CD4-positive, CD25-positive, alpha-beta regulatory T cell (primary cell): ENCODE measurements around the gene ACSM3. TPM values are rescaled to one million over a fixed set of nuclear protein-coding genes. Genes with fewer than 3 reads are reported as not detected.

Source experiments
- ATAC-seq, 2 donors: fragments of 150-1000 bp; cut with Tn5 transposase; one replicate each; pipeline ENCODE4 v1.10.0; 2021; ENCODE audit warnings: low read depth in 2 of 2, moderate number of reproducible peaks in 2 of 2, moderate library complexity in 1 of 2
- DNase-seq, 3 donors: peaks; one replicate each; pipeline versions ENCODE4 v3.0.0 to v3.0.0-alpha.2; 2012 to 2022; ENCODE audit warnings: mixed read lengths in 1 of 3
- H3K27ac ChIP-seq: one replicate; pipeline ENCODE4 v1.7.0; 2013; ENCODE audit warnings: mild to moderate bottlenecking, low read length; ENCODE audit not compliant: insufficient read depth, poor library complexity, severe bottlenecking
- H3K27me3 ChIP-seq: one replicate; pipeline ENCODE4 v1.7.0; 2013; ENCODE audit warnings: low read length; ENCODE audit not compliant: control insufficient read depth, insufficient read depth
- H3K36me3 ChIP-seq: one replicate; pipeline ENCODE4 v1.7.0; 2013; ENCODE audit warnings: mild to moderate bottlenecking, low read length, moderate library complexity; ENCODE audit not compliant: control insufficient read depth, insufficient read depth
- H3K4me1 ChIP-seq: 2 replicates; pipeline ENCODE4 v1.7.0; 2013; ENCODE audit warnings: mild to moderate bottlenecking, low read length; ENCODE audit not compliant: insufficient read depth, control insufficient read depth, poor library complexity, severe bottlenecking
- H3K4me3 ChIP-seq: one replicate; pipeline ENCODE4 v1.7.0; 2013; ENCODE audit warnings: low read depth, mild to moderate bottlenecking, low read length, moderate library complexity
- H3K9me3 ChIP-seq, 2 experiments: 1 replicate in 1 of 2; 2 replicates in 1 of 2; pipeline ENCODE4 v1.7.0; 2013; ENCODE audit warnings: low read length in 2 of 2, mild to moderate bottlenecking in 1 of 2, moderate library complexity in 1 of 2; ENCODE audit not compliant: control insufficient read depth in 2 of 2
- H3K27ac Mint-ChIP-seq, 3 donors: one replicate each; pipeline ENCODE4 v1.8.0; 2020 to 2022; ENCODE audit warnings: mild to moderate bottlenecking in 3 of 3, mixed read lengths in 3 of 3, moderate library complexity in 2 of 3
- H3K27me3 Mint-ChIP-seq: one replicate; pipeline ENCODE4 v1.8.0; 2022; ENCODE audit warnings: mild to moderate bottlenecking, mixed read lengths
- H3K36me3 Mint-ChIP-seq: one replicate; pipeline ENCODE4 v1.8.0; 2020; ENCODE audit warnings: mixed read lengths
- H3K4me1 Mint-ChIP-seq, 4 donors: one replicate each; pipeline ENCODE4 v1.8.0; 2020 to 2022; ENCODE audit warnings: mixed read lengths in 4 of 4, mild to moderate bottlenecking in 1 of 4
- H3K4me3 Mint-ChIP-seq, 4 donors: one replicate each; pipeline ENCODE4 v1.8.0; 2020 to 2022; ENCODE audit warnings: mild to moderate bottlenecking in 4 of 4, mixed read lengths in 4 of 4, moderate library complexity in 3 of 4
- H3K9me3 Mint-ChIP-seq, 7 donors: one replicate each; pipeline ENCODE4 v1.8.0; 2020 to 2022; ENCODE audit warnings: mixed read lengths in 7 of 7, mild to moderate bottlenecking in 3 of 7, moderate library complexity in 2 of 7
- polyA plus RNA-seq, 4 donors: library from polyadenylated mRNA; unstranded; fragments of 300-500 nt; fragmentation: Illumina TruSeq; gene quantifications; one replicate each; pipeline ENCODE4 v1.2.3, GENCODE V29; 2021
- total RNA-seq: library from RNA; stranded (reverse); gene quantifications from one replicate; pipeline ENCODE4 v1.2.3, GENCODE V29; 2022

The ACSM3 gene
- total and polyA plus RNA-seq, 5 donors from 2014 or later: 0.91 to 7.2 (median 3.2) TPM

DNA sequence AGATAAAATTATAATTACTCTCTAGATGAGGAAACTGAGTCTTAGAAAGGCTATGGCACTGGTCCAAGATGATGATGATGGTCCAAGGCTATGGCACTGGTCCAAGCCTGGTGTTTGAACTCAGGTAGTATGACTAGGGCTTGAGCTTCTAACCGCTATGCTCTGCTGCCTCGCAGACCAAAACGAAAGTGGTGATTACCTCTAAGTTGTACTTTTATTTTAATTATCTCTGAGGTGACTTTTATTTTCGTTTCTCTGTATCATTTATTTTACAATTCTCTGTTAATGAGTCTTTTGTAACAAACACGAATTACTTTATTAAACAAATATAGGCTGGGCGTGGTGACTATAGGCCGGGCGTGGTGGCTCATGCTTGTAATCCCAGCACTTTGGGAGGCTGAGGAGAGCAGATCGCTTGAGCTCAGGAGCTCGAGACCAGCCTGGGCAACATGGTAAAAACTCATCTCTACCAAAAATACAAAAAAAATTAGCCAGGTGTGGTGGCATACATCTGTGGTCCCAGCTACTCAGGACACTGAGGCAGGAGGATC, 48.1 kb downstream of the ACSM3 start:
- Mint-ChIP-seq H3K4me3 (no peak overlapping the region), H3K27ac (no peak overlapping the region), H3K4me1 (peaks cover 5 to 30% (median 16%) of the 10 kb centered on the region in 4 donors), H3K9me3 (peaks cover 0 to 2% (median 0%) of the 10 kb centered on the region in 7 donors), H3K27me3 (no peaks in the 10 kb centered on the region), H3K36me3 (no peaks in the 10 kb centered on the region)
- H3K36me3 ChIP-seq: no peaks in the 10 kb centered on the region
- no peaks in the 10 kb centered on the region for H3K27me3 ChIP-seq
- H3K27ac ChIP-seq: no peak overlapping the region
- no peaks in the 10 kb centered on the region for H3K9me3 ChIP-seq
- peaks cover 15% of the 10 kb centered on the region for H3K4me1 ChIP-seq
- DNase-seq: no peak
- H3K4me3 ChIP-seq: no peak overlapping the region
- ATAC-seq: no peak

DNA sequence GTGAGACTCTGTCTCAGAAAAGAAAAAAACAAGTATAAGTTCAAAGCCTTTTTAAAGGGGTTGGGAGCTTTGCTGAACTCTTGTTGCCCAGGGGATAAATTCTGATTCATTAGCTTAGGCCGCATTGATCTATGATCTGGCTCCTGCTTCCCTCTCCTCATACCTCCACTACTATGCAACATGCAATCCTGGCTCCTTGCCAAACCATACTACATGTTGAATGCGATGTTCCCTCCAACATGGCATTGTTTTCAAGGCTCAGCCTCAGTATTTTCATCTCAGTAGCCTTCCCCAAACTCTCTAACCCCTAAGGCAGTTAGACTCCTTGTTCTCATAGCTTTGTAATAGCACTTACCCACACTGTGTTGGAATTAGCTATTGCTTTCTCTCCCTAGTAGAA, 48.7 kb downstream of the ACSM3 start:
- Mint-ChIP-seq H3K36me3 (no peaks in the 10 kb centered on the region), H3K27ac (no peak overlapping the region), H3K9me3 (peaks cover 0 to 2% (median 0%) of the 10 kb centered on the region in 7 donors), H3K27me3 (no peaks in the 10 kb centered on the region), H3K4me3 (no peak overlapping the region), H3K4me1 (peaks cover 5 to 30% (median 13%) of the 10 kb centered on the region in 4 donors)
- no peaks in the 10 kb centered on the region for H3K27me3 ChIP-seq
- H3K4me1 ChIP-seq: peaks cover 10% of the 10 kb centered on the region
- H3K4me3 ChIP-seq: no peak overlapping the region
- ATAC-seq (no peak), DNase-seq (no peak)
- no peak overlapping the region for H3K27ac ChIP-seq
- H3K36me3 ChIP-seq: no peaks in the 10 kb centered on the region
- H3K9me3 ChIP-seq: no peaks in the 10 kb centered on the region

DNA sequence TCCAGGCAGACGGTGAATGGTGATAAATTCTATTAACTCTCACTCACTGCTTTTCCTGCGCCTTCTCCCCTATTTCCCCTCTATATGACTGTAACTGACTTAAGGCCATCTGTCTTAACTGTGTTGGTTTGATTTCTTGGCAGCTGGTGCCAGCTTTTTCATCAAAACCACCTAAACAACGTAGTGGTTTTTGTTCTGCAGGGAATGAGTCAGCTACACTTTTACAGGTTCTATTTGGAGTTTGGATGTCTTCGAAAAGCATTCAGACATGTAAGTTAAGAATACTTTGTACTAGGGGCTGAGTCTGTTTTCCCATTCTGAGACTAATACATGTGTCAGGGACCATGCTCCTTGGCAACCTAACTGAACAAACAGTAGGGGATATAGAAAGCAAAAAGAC, 51.0 kb downstream of the ACSM3 start:
- no peaks in the 10 kb centered on the region for H3K36me3 Mint-ChIP-seq
- no peak for ATAC-seq
- peaks cover 2 to 22% (median 5%) of the 10 kb centered on the region in 4 donors for H3K4me1 Mint-ChIP-seq
- peaks cover 7% of the 10 kb centered on the region for H3K4me1 ChIP-seq
- no peaks in the 10 kb centered on the region for H3K36me3 ChIP-seq
- peak overlapping the region in 1 of 4 donors; percentile 10 for H3K4me3 Mint-ChIP-seq
- peaks cover 0 to 2% (median 0%) of the 10 kb centered on the region in 7 donors for H3K9me3 Mint-ChIP-seq
- H3K27ac Mint-ChIP-seq: no peak overlapping the region
- peak in 1 of 3 donors; percentile 18 for DNase-seq
- H3K27me3 Mint-ChIP-seq: no peaks in the 10 kb centered on the region
- no peak overlapping the region for H3K27ac ChIP-seq
- no peaks in the 10 kb centered on the region for H3K27me3 ChIP-seq
- no peaks in the 10 kb centered on the region for H3K9me3 ChIP-seq
- no peak overlapping the region for H3K4me3 ChIP-seq

DNA sequence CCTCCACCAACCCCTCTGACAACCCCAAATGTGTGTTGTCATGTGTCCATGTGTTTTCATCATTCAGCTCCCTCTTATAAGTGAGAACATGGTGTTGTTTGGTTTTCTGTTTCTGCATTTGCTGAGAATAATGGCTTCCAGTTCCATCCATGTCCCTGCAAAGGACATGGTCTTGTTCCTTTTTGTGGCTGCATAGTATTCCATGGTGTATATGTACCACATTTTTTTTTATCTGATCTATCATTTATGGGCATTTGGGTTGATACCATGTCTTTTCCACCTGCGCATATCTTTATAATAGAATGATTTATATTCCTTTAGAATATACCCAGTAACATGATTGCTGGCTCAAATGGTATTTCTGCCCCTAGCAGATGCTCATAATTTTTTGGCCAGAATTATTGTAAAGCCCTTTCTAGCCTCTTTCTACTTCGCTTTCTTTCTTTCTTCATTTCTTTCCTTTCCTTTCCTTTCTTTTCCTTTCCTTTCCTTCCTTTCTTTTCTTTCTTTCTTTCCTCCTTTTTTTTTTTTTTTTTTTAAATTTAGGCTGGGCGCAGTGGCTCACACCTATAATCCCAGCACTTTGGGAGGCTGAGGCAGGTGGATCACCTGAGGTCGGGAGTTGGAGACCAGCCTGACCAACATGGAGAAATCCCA, 55.2 kb downstream of the ACSM3 start:
- peaks cover 0 to 2% (median 0%) of the 10 kb centered on the region in 7 donors for H3K9me3 Mint-ChIP-seq
- H3K4me3 Mint-ChIP-seq: no peak overlapping the region
- no peak overlapping the region for H3K27ac ChIP-seq
- peaks cover 2 to 25% (median 7%) of the 10 kb centered on the region in 4 donors for H3K4me1 Mint-ChIP-seq
- H3K27ac Mint-ChIP-seq: no peak overlapping the region
- H3K36me3 Mint-ChIP-seq: no peaks in the 10 kb centered on the region
- peaks cover 7% of the 10 kb centered on the region for H3K4me1 ChIP-seq
- no peaks in the 10 kb centered on the region for H3K9me3 ChIP-seq
- ATAC-seq (no peak), DNase-seq (no peak)
- H3K4me3 ChIP-seq: no peak overlapping the region
- no peaks in the 10 kb centered on the region for H3K27me3 ChIP-seq
- no peaks in the 10 kb centered on the region for H3K27me3 Mint-ChIP-seq
- no peaks in the 10 kb centered on the region for H3K36me3 ChIP-seq

DNA sequence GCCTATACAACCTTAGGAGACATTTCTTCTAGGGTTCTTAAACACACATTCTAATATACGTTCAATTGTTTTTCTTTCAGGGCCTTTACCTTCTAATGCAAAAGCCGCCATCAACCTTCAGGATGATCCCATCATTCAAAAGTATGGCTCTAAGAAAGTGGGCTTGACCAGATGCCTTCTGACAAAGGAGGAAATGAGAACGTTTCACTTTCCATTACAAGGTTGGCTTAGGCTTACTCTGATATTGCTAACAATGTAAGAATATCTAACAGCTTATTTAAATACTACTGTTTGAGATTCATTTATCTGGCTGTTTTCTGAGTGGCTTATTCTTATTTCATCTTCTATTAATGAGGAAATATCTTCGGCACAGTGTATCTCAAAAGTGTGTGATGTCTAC, 57.9 kb downstream of the ACSM3 start:
- DNase-seq: no peak
- ATAC-seq: no peak
- H3K4me3 Mint-ChIP-seq: no peak overlapping the region
- H3K9me3 ChIP-seq: no peaks in the 10 kb centered on the region
- H3K27me3 ChIP-seq: no peaks in the 10 kb centered on the region
- H3K36me3 ChIP-seq: no peaks in the 10 kb centered on the region
- peaks cover 0 to 10% (median 2%) of the 10 kb centered on the region in 4 donors for H3K4me1 Mint-ChIP-seq
- H3K9me3 Mint-ChIP-seq: peaks cover 0 to 2% (median 0%) of the 10 kb centered on the region in 7 donors
- H3K27ac Mint-ChIP-seq: no peak overlapping the region
- H3K4me1 ChIP-seq: no peaks in the 10 kb centered on the region
- no peaks in the 10 kb centered on the region for H3K27me3 Mint-ChIP-seq
- no peak overlapping the region for H3K4me3 ChIP-seq
- H3K27ac ChIP-seq: no peak overlapping the region
- H3K36me3 Mint-ChIP-seq: no peaks in the 10 kb centered on the region

DNA sequence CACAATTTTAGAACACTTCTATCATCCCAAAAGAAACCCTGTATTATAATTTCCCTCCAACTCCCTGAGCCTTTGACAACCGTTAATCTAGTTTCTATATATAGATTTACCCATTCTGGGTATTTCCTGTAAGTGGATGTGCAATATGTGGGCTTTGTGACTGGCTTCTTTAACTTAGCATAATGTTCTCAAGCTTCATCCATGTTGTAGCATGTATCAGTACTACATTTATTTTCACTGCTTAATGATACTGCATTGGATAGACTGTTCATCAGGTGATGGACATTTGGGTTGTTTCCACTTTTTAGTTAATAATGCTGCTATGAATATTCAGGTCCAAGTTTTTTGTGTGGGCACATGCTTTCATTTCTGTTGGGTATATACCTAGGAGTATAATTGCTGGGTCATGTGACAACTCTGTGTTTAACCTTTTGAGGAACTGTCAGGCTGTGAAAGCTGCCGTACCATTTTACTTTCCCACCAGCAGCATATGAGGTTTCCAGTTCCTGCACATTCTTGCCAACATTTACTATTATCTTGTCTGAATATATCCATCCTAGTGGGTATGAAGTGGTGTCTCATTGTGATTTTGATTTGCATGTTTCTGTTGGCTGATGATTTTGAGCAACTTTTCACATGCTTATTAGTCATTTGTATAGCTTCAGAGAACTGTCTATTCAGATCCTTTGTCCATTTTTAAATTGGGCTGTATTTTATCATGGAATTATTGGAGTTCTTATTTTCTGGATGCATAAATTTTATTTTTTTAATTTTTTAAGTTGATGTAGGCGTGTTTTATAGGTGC, 58.9 kb downstream of the ACSM3 start:
- no peak overlapping the region for H3K4me3 Mint-ChIP-seq
- no peaks in the 10 kb centered on the region for H3K27me3 Mint-ChIP-seq
- no peaks in the 10 kb centered on the region for H3K9me3 ChIP-seq
- peaks cover 0 to 9% (median 2%) of the 10 kb centered on the region in 4 donors for H3K4me1 Mint-ChIP-seq
- no peaks in the 10 kb centered on the region for H3K36me3 ChIP-seq
- H3K27me3 ChIP-seq: no peaks in the 10 kb centered on the region
- H3K27ac ChIP-seq: no peak overlapping the region
- H3K4me3 ChIP-seq: no peak overlapping the region
- peaks cover 0 to 2% (median 0%) of the 10 kb centered on the region in 7 donors for H3K9me3 Mint-ChIP-seq
- H3K4me1 ChIP-seq: no peaks in the 10 kb centered on the region
- H3K27ac Mint-ChIP-seq: no peak overlapping the region
- no peak for ATAC-seq
- DNase-seq: peak in 1 of 3 donors; percentile 9
- H3K36me3 Mint-ChIP-seq: no peaks in the 10 kb centered on the region

DNA sequence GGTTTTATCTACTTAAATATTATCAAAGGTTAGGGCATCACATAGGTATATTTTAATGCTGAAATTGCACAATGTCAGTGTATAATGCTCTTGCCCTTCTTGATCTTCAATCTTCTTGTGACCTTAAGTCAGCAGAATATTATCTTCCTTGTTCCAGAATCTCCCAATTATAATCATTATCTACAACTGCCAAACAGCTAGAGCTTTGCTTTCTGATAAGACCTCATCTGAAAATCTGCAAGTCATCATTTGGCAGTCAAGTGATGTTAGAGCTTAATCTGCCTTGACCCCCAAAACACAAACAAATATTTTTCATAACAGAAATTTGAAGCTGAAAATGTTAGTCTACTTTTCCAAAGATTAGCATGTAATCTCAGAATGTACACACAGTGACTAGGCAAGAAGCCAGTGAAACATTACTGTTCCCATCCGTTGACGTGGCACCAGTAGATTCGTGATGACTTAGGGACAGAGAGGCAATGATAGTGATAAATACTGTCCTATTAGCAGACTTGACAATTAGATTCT, 62.3 kb downstream of the ACSM3 start:
- Mint-ChIP-seq H3K27me3 (no peaks in the 10 kb centered on the region), H3K36me3 (no peaks in the 10 kb centered on the region), H3K4me1 (peaks cover 0 to 9% (median 2%) of the 10 kb centered on the region in 4 donors), H3K9me3 (no peaks in the 10 kb centered on the region), H3K27ac (no peak overlapping the region), H3K4me3 (no peak overlapping the region)
- H3K27me3 ChIP-seq: no peaks in the 10 kb centered on the region
- no peaks in the 10 kb centered on the region for H3K4me1 ChIP-seq
- no peak for ATAC-seq
- no peaks in the 10 kb centered on the region for H3K9me3 ChIP-seq
- H3K36me3 ChIP-seq: no peaks in the 10 kb centered on the region
- no peak overlapping the region for H3K27ac ChIP-seq
- no peak overlapping the region for H3K4me3 ChIP-seq
- DNase-seq: no peak
